Left ventricle myocardium superior (tissue), 1 donor: Measurements from ENCODE around the gene NUP98. TPM values are rescaled to one million over a fixed set of nuclear protein-coding genes. Genes with fewer than 3 reads are reported as not detected.

Experiments used
- ATAC-seq: fragments of 200-7000 bp; cut with Tn5 transposase; one replicate; pipeline ENCODE4 v1.9.1; 2020; ENCODE audit warnings: mild to moderate bottlenecking, moderate library complexity
- DNase-seq: peaks from one replicate; pipeline ENCODE4 v3.0.0-alpha.2; 2020
- intact Hi-C: fragments of 100-400 bp; cut with micrococcal nuclease; formaldehyde crosslinking; loops from one replicate; pipeline ENCODE4 v1.11.0; 2022
- total RNA-seq: library from RNA; stranded (reverse); fragmentation: NEBNext Ultra II Directional; extraction: Animal tissue kit (Norgen Biotek cat#: 25700); gene quantifications from one replicate; pipeline ENCODE4 v1.2.1, GENCODE V29; 2021
- donor health status: DM: no; HTN: yes; CAD: no; lungs with severe emphysema.

The NUP98 gene
- total RNA-seq, 1 donor from 2014 or later, result 40.3 TPM

DNA sequence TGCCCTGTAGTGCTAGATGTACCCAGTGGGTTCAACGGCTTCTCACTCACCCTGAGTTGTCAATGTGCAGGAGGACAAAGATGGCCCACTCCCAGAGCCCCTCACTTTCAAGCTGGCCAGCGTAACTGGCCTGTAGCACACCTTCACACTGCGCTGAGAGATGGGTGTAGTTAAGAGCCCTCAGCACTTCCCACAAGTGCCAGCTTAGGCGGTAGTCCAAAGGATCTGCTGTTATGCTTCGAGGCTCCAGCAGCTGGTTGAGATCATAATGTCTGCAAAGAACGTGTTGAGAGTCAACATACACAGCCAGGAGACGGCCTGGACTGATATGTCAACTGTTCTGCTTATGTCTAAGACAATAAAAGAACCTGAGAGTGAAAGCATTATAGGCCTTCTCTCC lies 111.4 kb downstream of the NUP98 start:
- intact Hi-C loops, result no loop called here
- ATAC-seq (peak; percentile 78), DNase-seq (no peak)

DNA sequence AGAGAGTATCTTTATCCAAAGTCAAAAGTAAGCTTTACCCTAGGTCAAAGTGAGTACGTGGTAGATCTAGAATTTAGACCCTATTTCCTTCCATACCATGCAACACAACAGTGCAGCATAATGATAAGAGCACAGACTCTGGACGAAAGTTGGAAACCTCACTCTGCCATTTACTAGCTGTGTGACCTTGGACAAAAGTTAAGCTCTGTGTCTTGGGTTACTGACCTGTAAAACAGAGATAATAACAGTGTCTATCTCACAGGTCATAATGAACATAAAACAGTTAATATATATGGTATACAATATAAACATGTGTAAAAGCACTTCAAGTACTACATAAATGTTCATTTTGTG lies 112.6 kb downstream of the NUP98 start:
- peak; percentile 52 for ATAC-seq
- intact Hi-C loops, result no loop called here
- DNase-seq, result no peak

DNA sequence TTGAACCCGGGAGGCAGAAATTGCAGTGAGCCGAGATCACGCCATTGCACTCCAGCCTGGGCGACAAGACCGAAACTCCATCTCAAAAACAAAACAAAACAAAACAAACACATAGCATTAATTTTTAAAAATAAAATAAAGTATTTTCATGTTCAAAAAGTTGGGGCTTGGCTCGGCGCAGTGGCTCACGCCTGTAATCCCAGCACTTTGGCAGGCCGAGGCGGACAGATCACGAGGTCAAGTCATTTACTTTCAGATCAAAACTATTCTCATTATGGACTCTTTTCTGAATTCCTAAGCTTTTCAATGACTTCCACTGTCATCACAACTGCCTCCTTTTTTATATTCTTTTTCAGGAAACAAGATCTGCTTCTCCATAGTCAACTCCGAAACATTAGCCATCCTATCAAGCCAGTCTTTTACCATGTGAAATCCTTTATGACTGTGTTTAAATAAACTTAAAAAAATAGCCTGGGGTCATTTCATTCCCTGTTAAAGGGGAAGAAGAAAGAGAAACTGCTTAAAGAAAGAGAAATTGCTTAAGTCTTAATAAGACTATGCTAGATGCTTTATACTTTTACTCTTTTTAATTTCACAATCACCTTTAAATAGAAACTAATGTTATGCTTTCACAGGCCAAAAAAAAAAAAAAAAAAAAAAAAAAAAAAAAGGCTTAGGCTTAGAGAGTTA lies 113.1 kb downstream of the NUP98 start:
- intact Hi-C loops, result no loop called here
- DNase-seq (no peak), ATAC-seq (no peak)

DNA sequence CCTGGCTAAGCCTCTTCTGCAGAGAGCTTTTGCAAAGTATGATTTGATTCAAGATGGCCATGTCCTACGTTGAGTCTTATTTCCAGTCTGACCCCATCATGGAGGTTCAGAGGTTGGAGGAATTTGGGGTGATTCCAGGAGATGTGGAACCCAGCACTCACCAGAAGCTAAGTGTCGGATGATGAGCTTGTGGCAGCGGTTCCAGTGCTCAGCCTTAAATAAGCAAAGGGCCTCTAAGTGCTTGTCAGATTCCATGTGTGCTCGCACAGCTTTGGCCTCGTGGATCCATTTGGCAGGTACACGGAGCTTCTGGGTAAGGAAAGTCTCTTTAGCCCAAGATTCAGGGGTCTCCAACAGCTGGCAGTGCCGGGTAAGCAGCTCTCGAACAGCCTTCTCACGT lies 114.3 kb downstream of the NUP98 start:
- intact Hi-C loops, result no loop called here
- peak; percentile 44 for DNase-seq
- ATAC-seq, result peak; percentile 73

DNA sequence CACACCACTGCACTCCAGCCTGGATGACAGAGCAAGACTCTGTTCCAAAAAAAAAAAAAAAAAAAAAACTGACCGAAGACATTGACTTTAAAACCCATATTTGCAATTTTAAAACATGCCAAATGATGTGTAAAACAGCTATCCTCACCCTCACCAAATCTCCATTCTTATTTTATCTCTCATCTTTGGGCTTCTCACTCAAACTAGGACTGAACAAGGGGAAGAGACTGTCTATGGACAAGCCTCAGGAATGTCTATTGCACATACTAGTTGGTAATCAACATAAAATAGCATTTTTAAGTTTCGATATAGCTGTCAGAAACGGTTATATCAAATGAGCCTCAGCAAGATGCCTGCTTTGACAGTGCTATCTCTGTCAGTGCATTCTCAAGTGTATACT lies 118.3 kb downstream of the NUP98 start:
- ATAC-seq (no peak), DNase-seq (no peak)
- intact Hi-C loops, result no loop called here

DNA sequence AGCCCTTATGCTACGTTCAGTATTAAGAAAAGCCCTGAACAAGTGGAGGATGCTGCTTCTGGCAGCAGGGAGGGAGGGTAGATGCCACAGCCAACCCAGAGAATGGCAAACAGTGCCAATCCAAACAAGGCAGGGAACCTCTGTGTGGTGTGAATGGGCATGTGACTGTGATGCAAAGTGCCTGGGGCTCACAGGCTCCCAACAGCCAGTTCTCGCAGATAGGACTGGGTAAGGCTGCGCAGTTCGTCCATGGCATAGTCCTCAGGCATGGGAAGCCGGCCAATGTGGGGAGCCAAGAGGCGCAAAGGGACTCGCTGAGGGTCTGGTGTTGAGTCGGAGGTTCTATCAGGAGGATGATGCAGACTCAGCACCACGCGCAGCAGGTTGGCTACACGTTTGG lies 121.4 kb downstream of the NUP98 start:
- intact Hi-C loops, result no loop called here
- DNase-seq (no peak), ATAC-seq (no peak)

DNA sequence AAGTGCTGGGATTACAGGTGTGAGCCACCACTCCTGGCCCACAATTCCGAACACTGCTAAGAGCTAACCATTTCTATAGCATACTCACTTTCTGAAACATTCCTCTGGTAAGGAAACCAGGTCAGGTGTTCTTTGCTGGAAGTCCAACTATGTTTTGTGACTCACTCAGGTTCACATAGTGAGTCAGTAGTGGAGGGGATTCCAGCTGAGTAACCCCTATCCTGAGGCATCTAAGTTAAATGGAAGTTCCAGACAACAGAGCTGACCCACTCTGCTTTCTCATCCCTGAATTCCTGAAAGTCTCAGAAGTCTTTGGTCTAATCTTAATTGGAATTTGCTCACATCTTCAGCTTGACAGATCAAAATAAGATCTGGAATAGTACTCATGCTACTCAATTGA lies 123.2 kb downstream of the NUP98 start:
- no peak for ATAC-seq
- intact Hi-C loops, result no loop called here
- DNase-seq, result no peak

DNA sequence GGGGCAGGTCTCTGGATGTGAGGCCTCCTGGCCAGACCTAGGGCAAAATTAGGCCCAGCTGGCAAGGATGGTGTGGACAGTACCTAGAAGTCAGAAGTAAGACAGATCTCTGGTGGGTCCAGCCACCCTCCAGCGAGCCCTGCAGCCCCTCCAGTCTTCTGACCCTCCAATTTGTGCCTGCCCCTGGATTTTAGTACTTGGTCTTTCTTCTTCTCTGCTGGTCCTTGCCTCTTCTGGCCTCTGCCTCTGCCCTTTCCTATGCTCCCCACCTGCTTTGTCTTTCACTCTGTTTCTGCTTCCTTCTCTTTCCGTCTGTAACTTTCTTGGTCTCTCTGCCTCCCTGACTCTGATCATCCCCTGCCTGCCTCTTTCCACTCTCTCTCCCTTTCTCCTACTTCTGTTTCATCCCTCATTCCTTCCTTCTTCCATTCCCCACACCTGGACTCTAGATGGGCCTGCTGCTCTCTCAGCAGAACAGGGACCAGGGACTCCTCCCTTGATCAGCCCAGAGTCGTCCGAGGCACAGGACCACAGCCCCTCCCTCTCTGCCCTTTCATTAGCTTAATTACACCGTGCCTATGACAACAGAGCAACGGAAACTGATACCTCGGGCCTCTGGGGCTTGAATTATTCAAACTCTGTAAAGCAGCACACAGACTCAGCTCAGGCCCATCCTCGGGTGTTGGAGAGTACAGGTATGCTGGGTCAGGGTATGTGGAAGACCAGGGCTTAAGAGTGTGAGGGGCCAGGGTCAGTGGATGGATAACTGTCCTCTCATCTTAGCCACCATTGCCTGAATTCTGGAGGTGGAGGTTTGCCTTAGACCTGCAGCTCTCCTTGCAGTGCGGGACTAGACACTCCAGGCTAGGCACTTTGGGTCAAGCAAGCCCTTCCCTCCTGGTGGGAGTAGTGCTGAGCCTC lies 125.8 kb downstream of the NUP98 start, which contains the start of gene CHRNA10:
CHRNA10 (minus strand) TSS at position 51 of the 921 bp plus-strand sequence. CDS start 72 bp downstream, outside the sequence.
- intact Hi-C loops, result no loop called here
- ATAC-seq (no peak), DNase-seq (no peak)

DNA sequence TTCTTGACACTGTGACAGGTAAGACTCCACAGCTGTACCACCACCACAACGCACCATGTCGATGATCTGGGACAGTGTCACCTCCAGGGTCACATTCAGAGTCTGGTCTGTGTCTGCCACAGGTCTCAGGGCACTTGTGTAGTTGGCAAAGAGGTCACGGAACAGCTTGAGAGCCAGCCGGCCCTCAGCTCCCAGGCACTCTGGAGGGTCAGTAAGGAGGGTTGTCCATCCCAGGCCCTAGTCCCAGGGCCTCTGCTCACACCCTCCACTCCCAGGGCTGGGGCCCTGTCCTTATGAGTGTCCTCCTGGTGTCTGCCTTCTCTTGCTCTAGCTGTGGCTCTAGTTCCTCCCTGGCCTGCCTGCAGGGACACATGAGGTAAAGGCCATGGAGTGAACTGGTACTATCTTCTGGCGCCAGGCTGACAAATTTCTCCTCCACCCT lies 127.6 kb downstream of the NUP98 start:
- DNase-seq (peak; percentile 64), ATAC-seq (peak; percentile 90)
- intact Hi-C loops, result no loop called here

DNA sequence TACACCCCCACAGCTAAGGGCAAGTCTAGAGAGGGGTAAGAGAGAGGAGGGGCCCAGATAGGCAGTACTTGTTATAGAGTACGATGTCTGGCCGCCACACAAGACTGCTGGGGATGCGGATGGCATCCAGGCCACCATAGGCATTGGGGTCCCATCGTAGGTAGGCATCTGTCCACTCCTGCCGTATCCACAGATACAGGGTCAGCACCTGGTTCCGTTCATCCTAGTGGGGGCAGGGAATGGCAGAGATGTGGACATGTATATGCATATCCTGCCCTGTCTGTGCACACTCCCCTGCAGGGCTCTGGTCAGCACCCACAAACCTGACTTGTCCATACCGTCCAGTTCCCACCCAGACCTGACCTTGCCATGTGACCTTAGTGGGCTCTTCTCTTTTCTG lies 128.2 kb downstream of the NUP98 start:
- intact Hi-C loops, result no loop called here
- no peak for DNase-seq
- ATAC-seq, result no peak

DNA sequence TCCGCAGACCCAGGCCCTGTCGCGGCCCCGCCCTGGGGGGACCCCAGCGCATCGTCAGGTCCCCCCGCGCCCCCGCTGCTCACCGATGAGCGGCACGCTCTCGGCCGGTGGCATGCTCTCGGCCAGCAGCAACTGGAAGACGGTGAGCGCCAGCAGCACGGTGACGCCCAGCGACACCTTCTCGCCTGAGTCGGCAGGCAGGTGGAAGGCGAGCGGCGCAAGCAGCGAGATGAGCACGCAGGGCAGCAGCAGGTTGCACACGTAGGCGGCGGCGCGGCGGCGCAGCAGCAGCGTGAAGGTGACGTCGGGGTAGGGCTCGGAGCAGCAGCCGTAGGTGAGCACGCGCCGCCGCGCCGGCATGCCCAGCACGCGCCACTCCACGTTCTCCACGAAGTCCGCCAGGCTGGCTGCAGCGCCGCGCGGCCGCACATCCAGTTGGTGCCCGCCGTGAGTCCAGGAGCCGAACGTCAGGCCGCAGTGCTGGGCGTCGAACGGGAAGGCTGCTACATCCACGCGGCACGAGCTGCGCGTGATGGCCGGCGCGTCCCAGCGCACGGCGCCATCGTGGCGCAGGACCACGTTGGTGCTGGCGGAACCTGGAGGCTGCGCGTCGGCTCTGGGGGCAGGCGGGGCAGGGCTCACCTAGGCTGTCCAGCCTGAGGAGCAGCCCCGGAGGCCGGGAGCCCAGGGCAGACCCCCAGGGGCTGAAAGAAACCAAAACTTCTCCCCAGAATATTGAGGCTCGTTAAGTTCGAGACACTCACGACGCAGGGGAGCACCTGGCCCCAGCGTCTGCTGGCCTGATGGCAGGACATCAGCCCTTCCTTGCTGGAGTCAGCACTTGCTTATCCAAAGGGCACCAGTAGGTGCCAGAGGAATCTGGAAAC lies 130.0 kb downstream of the NUP98 start:
- DNase-seq (no peak), ATAC-seq (no peak)
- intact Hi-C loops, result no loop called here

DNA sequence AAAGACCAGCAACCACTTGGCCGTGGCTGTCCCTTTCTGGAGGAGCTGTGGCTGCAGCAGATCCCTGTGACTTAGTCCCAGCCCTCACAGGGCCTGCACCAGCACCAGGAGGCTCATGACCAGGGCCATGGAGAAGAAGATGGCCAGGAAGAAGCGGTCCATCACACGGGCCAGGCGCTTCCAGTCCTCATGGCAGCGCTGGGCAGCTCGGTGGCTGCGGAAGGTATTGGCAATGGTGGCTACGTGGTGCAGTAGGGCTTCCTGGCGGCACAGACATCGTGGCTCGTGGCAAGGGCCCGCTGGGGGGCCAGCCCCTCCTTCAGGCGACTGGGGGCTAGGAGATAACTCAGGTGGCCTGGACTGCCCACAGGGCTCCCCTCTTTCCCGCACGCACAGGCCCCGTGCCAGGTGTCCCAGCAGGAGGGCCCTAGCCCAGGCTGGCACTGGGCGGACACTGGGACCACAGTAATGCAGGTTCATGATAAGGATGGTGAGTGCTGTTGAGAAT lies 131.3 kb downstream of the NUP98 start:
- intact Hi-C loops, result no loop called here
- no peak for ATAC-seq
- no peak for DNase-seq

DNA sequence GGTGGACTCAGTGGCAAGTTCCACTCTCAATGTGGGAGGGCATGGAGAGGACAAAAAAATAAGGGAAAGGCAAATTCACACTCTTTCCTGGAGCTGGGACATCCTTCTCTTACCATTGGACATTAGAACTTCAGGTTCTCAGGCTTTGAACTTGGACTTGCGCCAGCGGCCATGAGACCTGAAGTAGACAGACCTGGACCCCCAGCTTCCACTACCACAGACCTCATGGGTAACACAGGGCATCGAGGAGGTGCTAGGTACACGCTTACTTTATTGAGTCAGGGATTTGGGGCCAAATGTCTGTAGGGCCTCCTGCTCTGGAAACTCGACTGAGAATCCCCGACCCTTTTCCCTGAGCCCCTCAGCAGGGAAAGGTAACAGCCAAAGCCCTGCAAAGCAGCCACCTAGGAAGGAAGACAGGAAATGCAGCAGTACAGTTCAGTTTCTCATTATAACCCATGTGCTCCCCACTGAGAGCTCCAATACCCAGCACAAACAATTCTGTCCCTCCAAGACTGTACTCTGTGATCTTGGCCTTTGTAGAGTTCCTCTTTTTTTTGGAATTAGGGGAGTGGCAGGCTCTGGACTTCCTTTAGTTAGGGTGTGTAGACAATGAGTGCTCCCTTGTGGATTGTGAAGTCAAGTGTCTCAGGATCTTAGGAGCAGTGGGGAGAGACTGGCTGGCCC lies 131.9 kb downstream of the NUP98 start:
- DNase-seq (no peak), ATAC-seq (peak; percentile 4)
- intact Hi-C loops, result no loop called here

DNA sequence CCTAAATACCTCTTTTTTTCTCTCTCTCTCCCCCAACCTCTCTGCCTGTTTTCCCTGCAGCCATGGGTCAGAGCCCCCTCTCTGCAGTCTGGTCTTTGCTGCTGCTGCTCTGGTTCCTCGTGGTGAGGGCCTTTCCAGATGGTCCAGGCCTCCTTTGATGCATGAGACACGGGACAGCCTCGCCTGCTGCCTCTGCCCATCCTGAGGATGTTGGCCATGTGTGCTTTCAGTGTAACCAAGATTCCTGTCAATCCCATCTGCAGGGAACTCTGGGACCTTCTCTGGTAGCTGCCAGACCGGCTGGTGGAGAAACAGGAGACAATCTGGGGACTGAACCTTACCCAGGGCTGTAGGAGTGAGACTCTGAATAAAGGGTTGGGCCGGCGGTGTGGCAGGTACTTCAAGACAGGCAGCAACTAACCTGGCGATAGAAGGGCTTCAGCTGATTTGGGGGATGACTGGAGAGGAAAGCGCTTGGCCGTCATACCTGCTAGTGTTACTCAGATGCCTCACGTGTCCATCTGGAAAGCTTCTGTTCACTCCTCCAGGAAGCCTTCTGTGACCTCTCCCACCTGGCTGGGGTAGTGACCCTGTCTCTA lies 133.2 kb downstream of the NUP98 start:
- DNase-seq (no peak), ATAC-seq (no peak)
- intact Hi-C loops, result no loop called here

DNA sequence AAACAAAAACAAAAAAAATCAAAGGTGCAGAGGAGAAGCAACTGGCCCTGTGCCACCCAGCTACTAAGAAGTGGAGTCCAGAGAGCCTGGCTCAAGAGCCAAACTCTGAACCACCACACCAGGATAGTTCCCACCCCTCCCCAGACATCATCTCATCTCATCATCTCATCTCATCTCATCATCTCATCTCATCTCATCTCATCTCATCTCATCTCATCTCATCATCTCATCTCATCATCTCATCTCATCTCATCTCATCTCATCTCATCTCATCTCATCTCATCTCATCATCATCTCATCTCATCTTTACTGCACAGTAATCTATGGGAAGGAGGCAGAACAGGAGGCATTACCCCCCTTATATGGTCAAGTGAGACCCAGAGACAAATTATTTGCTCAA lies 134.5 kb downstream of the NUP98 start:
- ATAC-seq (no peak), DNase-seq (no peak)
- intact Hi-C loops, result no loop called here

DNA sequence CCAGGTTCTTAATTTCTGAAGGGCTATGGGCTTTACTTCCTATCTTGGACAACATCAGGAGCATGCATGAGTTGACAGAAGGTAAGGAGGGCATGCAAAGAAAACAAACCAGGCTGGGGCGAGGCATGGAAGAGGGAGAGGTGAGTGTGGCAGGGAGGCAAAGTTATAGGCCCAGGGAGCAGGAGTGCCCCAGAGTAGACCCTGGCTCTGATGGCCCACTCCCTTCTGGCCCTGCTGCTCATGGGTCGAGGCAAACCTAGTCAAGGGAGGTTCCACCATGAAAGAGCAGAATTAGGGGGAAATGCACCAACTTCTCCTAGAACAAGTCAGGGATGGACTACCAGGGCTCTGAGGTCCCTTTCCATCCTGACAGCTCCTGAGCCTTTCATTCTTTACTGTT lies 136.4 kb downstream of the NUP98 start:
- ATAC-seq (no peak), DNase-seq (no peak)
- intact Hi-C loops, result no loop called here

DNA sequence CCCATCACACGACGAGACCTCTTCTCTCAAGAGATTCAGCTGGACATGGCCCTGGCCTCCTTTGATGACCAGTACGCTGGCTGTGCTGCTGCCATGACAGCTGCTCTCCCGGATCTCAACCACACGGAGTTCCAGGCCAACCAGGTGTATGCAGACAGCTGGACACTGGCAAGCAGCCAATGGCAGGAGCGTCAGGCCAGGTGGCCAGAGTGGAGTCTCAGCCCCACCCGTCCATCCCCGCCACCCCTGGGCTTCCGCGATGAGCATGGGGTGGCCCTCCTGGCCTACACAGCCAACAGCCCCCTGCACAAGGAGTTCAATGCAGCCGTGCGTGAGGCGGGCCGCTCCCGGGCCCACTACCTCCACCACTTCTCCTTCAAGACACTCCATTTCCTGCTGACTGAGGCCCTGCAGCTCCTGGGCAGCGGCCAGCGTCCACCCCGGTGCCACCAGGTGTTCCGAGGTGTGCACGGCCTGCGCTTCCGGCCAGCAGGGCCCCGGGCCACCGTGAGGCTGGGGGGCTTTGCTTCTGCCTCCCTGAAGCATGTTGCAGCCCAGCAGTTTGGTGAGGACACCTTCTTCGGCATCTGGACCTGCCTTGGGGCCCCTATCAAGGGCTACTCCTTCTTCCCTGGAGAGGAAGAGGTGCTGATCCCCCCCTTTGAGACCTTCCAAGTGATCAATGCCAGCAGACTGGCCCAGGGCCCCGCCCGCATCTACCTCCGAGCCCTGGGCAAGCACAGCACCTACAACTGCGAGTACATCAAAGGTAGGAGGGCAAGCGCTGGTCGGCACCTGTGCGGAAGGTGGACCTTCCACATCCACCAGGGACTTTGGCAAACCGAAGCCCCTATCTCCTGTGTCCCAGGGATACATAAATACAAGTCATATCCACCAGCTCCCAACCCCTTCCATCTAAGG lies 137.5 kb downstream of the NUP98 start:
- intact Hi-C loops, result no loop called here
- ATAC-seq (no peak), DNase-seq (no peak)
